Left ventricle myocardium inferior (tissue), 1 donor: ENCODE data around the gene NDUFAF2. TPM values are rescaled to one million over a fixed set of nuclear protein-coding genes. Genes with fewer than 3 reads are reported as not detected.

Experiments
- DNase-seq: peaks from one replicate; pipeline ENCODE4 v3.0.0-alpha.2; 2020
- H3K27ac ChIP-seq: fragments of 200-600 bp; replicated peaks from 2 replicates; pipeline ENCODE4 v1.8.0; 2021
- H3K27me3 ChIP-seq: fragments of 200-600 bp; 2 replicates; pipeline ENCODE4 v1.8.0; 2021; ENCODE audit warnings: low read depth
- H3K36me3 ChIP-seq: fragments of 200-600 bp; 2 replicates; pipeline ENCODE4 v1.8.0; 2021
- H3K4me1 ChIP-seq: fragments of 200-600 bp; 2 replicates; pipeline ENCODE4 v1.8.0; 2021
- H3K4me3 ChIP-seq: fragments of 200-600 bp; 2 replicates; pipeline ENCODE4 v1.8.0; 2021; ENCODE audit warnings: mild to moderate bottlenecking, moderate library complexity
- H3K9me3 ChIP-seq: fragments of 200-600 bp; replicated peaks from 2 replicates; pipeline ENCODE4 v1.8.0; 2021
- CTCF ChIP-seq: fragments of 200-600 bp; IDR thresholded peaks from 2 replicates; pipeline ENCODE4 v1.8.0; 2021; ENCODE audit warnings: antibody characterized with exemption, mild to moderate bottlenecking, borderline replicate concordance
- intact Hi-C: fragments of 100-400 bp; cut with micrococcal nuclease; formaldehyde crosslinking; loops from one replicate; pipeline ENCODE4 v1.11.0; 2022
- total RNA-seq: library from RNA; stranded (reverse); fragmentation: NEBNext Ultra II Directional; extraction: Animal tissue kit (Norgen Biotek cat#: 25700); gene quantifications from one replicate; pipeline ENCODE4 v1.2.1, GENCODE V29; 2021
- donor health status: DM: no; HTN: yes; CAD: no; lungs with severe emphysema.

Gene NDUFAF2
- total RNA-seq, 1 donor from 2014 or later, result 37.6 TPM

- no peak for TF ChIP-seq CTCF
- no peaks in the 10 kb centered on the region for H3K27me3 ChIP-seq
- H3K4me3 ChIP-seq, result no peak overlapping the region
- peaks cover 38% of the 10 kb centered on the region for H3K36me3 ChIP-seq
- intact Hi-C loops, result no loop called here
- DNase-seq, result no peak
- no peaks in the 10 kb centered on the region for H3K4me1 ChIP-seq
- no peak overlapping the region for H3K27ac ChIP-seq
- H3K9me3 ChIP-seq, result no peaks in the 10 kb centered on the region
Measured at GRCh38 chr5:60927450-60927849, 17.6 kb upstream of the NDUFAF2 start.

- Histone ChIP-seq H3K36me3 (peaks cover 38% of the 10 kb centered on the region), H3K9me3 (no peaks in the 10 kb centered on the region), H3K4me3 (no peak overlapping the region), H3K4me1 (peaks cover 5% of the 10 kb centered on the region), H3K27ac (no peak overlapping the region), H3K27me3 (no peaks in the 10 kb centered on the region)
- intact Hi-C loops, result no loop called here
- TF ChIP-seq CTCF, result no peak
- no peak for DNase-seq
Measured at GRCh38 chr5:60929024-60929423, 16.0 kb upstream of the NDUFAF2 start.

- no peaks in the 10 kb centered on the region for H3K9me3 ChIP-seq
- H3K27me3 ChIP-seq, result no peaks in the 10 kb centered on the region
- peaks cover 47% of the 10 kb centered on the region for H3K4me1 ChIP-seq
- no peak for DNase-seq
- intact Hi-C loops, result no loop called here
- peak overlapping the region; percentile 86 for H3K27ac ChIP-seq
- peaks cover 9% of the 10 kb centered on the region for H3K36me3 ChIP-seq
- H3K4me3 ChIP-seq, result peak overlapping the region; percentile 91
- no peak for TF ChIP-seq CTCF
Measured at GRCh38 chr5:60943624-60944023, 1.4 kb upstream of the NDUFAF2 start.

GRCh38 chr5:60945813-60946187 is 795 bp downstream of the NDUFAF2 start:
- Histone ChIP-seq H3K4me1 (peaks cover 47% of the 10 kb centered on the region), H3K27me3 (no peaks in the 10 kb centered on the region), H3K27ac (peak overlapping the region; percentile 86), H3K4me3 (peak overlapping the region; percentile 91), H3K36me3 (peaks cover 4% of the 10 kb centered on the region), H3K9me3 (no peaks in the 10 kb centered on the region)
- intact Hi-C loops, result no loop called here
- no peak for DNase-seq
- no peak for TF ChIP-seq CTCF

GRCh38 chr5:60948738-60949137 is 3.7 kb downstream of the NDUFAF2 start:
- Histone ChIP-seq H3K4me1 (peaks cover 32% of the 10 kb centered on the region), H3K27ac (no peak overlapping the region), H3K4me3 (no peak overlapping the region), H3K27me3 (no peaks in the 10 kb centered on the region), H3K36me3 (no peaks in the 10 kb centered on the region), H3K9me3 (no peaks in the 10 kb centered on the region)
- no peak for TF ChIP-seq CTCF
- intact Hi-C loops, result no loop called here
- no peak for DNase-seq

- H3K4me3 ChIP-seq, result no peak overlapping the region
- intact Hi-C loops, result no loop called here
- H3K9me3 ChIP-seq, result peaks cover 12% of the 10 kb centered on the region
- no peak for DNase-seq
- H3K36me3 ChIP-seq, result no peaks in the 10 kb centered on the region
- H3K27ac ChIP-seq, result no peak overlapping the region
- no peak for TF ChIP-seq CTCF
- H3K4me1 ChIP-seq, result peaks cover 16% of the 10 kb centered on the region
- no peaks in the 10 kb centered on the region for H3K27me3 ChIP-seq
Measured at GRCh38 chr5:60955239-60955638, 10.2 kb downstream of the NDUFAF2 start.
